Calu3 (cell line): ENCODE data around the gene ZNF853. TPM values are rescaled to one million over a fixed set of nuclear protein-coding genes. Genes with fewer than 3 reads are reported as not detected.
"Not testable (repeated sequence)": the region's sequence is repeated elsewhere in the genome, so short reads cannot be mapped to it uniquely, and the experiment has no call there.

ENCODE experiments used
- BruUV-seq: library from RNA; stranded (reverse); fragments of 400-500 nt; replicated peaks from 2 replicates; lab custom pipeline; 2021; lab: Mats Ljungman, UMichigan
- CTCF ChIA-PET: fragments of 300-600 bp; sonication (Branson Sonifier 250); formaldehyde crosslinking; loops from one replicate; lab custom pipeline; 2022; ENCODE audit warnings: antibody characterized with exemption; lab: Charles Lee
- DNase-seq: peaks from one replicate; pipeline ENCODE4 v3.0.0; 2022
- H3K27ac Mint-ChIP-seq: one replicate; pipeline ENCODE4 v1.8.0; 2022; ENCODE audit warnings: mixed read lengths; ENCODE audit not compliant: unreplicated experiment
- H3K27me3 Mint-ChIP-seq: one replicate; pipeline ENCODE4 v1.8.0; 2022; ENCODE audit warnings: mixed read lengths; ENCODE audit not compliant: unreplicated experiment
- H3K36me3 Mint-ChIP-seq: one replicate; pipeline ENCODE4 v1.8.0; 2022; ENCODE audit warnings: mild to moderate bottlenecking, moderate library complexity, mixed read lengths; ENCODE audit not compliant: insufficient read depth, unreplicated experiment
- H3K4me1 Mint-ChIP-seq: one replicate; pipeline ENCODE4 v1.8.0; 2022; ENCODE audit warnings: mild to moderate bottlenecking, low read depth, mixed read lengths; ENCODE audit not compliant: unreplicated experiment
- H3K4me3 Mint-ChIP-seq: one replicate; pipeline ENCODE4 v1.8.0; 2022; ENCODE audit warnings: mild to moderate bottlenecking, low read depth, moderate library complexity, mixed read lengths; ENCODE audit not compliant: unreplicated experiment
- H3K9me3 Mint-ChIP-seq: one replicate; pipeline ENCODE4 v1.8.0; 2022; ENCODE audit warnings: low read depth, mixed read lengths; ENCODE audit not compliant: unreplicated experiment
- CTCF ChIP-seq: fragments of 200-600 bp; IDR thresholded peaks from one replicate; pipeline ENCODE4 v1.8.0; 2022; ENCODE audit warnings: antibody characterized with exemption; ENCODE audit not compliant: unreplicated experiment
- intact Hi-C: fragments of 100-400 bp; cut with micrococcal nuclease; formaldehyde crosslinking; loops from one replicate; pipeline ENCODE4 v1.10.0; 2022; ENCODE audit not compliant: unreplicated experiment
- total RNA-seq: library from RNA; stranded (reverse); gene quantifications from 2 replicates; pipeline ENCODE4 v1.2.3, GENCODE V29; 2022

The ZNF853 gene
- total RNA-seq, 1 experiment from 2014 or later = 11.4 TPM

- intact Hi-C loops = no loop called here
- no peaks in the 10 kb centered on the region for H3K9me3 Mint-ChIP-seq
- H3K27me3 Mint-ChIP-seq = no peaks in the 10 kb centered on the region
- no peaks in the 10 kb centered on the region for H3K4me1 Mint-ChIP-seq
- no peak overlapping the region for H3K4me3 Mint-ChIP-seq
- no peak for TF ChIP-seq CTCF
- CTCF ChIA-PET = no interaction called here
- no peak overlapping the region for H3K27ac Mint-ChIP-seq
- H3K36me3 Mint-ChIP-seq = peaks cover 4% of the 10 kb centered on the region
- no peak for DNase-seq
- no TSS peak for BruUV-seq
Observed at GRCh38 chr7:6630007-6630849, 14.8 kb downstream of the ZNF853 start.

- Mint-ChIP-seq H3K27me3 (no peaks in the 10 kb centered on the region), H3K9me3 (no peaks in the 10 kb centered on the region), H3K36me3 (peaks cover 13% of the 10 kb centered on the region), H3K4me1 (no peaks in the 10 kb centered on the region), H3K4me3 (no peak overlapping the region), H3K27ac (no peak overlapping the region)
- intact Hi-C loops = no loop called here
- DNase-seq = no peak
- no TSS peak for BruUV-seq
- CTCF ChIA-PET = interaction anchor here (0.6 kb wide), 1 partner anchor 72 kb away, joined by 16 read pairs; no protein-coding TSS in a partner anchor
- TF ChIP-seq CTCF = no peak
Observed at GRCh38 chr7:6631605-6632004, 16.2 kb downstream of the ZNF853 start.

- Mint-ChIP-seq H3K9me3 (no peaks in the 10 kb centered on the region), H3K4me3 (no peak overlapping the region), H3K27me3 (no peaks in the 10 kb centered on the region), H3K4me1 (peaks cover 13% of the 10 kb centered on the region), H3K27ac (no peak overlapping the region), H3K36me3 (peaks cover 27% of the 10 kb centered on the region)
- CTCF ChIA-PET = no interaction called here
- no peak for DNase-seq
- no peak for TF ChIP-seq CTCF
- intact Hi-C loops = no loop called here
- no TSS peak for BruUV-seq
Observed at GRCh38 chr7:6634021-6634420, 18.6 kb downstream of the ZNF853 start.

GRCh38 chr7:6634971-6635370 lies 19.6 kb downstream of the ZNF853 start:
- DNase-seq, H3K9me3 Mint-ChIP-seq, H3K4me3 Mint-ChIP-seq, H3K27ac Mint-ChIP-seq, H3K27me3 Mint-ChIP-seq, CTCF ChIA-PET, BruUV-seq, intact Hi-C loops: not testable (repeated sequence)
- peaks cover 18% of the 10 kb centered on the region for H3K4me1 Mint-ChIP-seq
- peaks cover 36% of the 10 kb centered on the region for H3K36me3 Mint-ChIP-seq
